Kidney tubule cell (primary cell): Measurements from ENCODE around the gene DZIP3.

Experiments used
- DNase-seq: peaks from one replicate; pipeline ENCODE4 v3.0.0-alpha.2; 2018; ENCODE audit warnings: low spot score

Gene DZIP3, protein sequence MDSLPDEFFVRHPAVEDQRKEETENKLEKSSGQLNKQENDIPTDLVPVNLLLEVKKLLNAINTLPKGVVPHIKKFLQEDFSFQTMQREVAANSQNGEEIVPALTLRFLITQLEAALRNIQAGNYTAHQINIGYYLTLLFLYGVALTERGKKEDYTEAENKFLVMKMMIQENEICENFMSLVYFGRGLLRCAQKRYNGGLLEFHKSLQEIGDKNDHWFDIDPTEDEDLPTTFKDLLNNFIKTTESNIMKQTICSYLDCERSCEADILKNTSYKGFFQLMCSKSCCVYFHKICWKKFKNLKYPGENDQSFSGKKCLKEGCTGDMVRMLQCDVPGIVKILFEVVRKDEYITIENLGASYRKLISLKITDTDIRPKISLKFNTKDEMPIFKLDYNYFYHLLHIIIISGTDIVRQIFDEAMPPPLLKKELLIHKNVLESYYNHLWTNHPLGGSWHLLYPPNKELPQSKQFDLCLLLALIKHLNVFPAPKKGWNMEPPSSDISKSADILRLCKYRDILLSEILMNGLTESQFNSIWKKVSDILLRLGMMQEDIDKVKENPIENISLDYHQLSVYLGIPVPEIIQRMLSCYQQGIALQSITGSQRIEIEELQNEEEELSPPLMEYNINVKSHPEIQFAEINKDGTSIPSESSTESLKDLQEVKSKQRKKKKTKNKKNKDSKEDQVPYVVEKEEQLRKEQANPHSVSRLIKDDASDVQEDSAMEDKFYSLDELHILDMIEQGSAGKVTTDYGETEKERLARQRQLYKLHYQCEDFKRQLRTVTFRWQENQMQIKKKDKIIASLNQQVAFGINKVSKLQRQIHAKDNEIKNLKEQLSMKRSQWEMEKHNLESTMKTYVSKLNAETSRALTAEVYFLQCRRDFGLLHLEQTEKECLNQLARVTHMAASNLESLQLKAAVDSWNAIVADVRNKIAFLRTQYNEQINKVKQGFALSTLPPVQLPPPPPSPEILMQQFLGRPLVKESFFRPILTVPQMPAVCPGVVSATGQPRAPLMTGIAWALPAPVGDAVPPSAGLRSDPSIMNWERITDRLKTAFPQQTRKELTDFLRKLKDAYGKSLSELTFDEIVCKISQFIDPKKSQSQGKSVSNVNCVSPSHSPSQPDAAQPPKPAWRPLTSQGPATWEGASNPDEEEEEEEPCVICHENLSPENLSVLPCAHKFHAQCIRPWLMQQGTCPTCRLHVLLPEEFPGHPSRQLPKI

GRCh38 chr3:108589081-108589997 lies at the start of gene DZIP3, which contains the start of gene CIP2A:
Gene DZIP3, plus strand, starts transcription at chr3:108589722. Its CDS starts 15,685 bp downstream, at chr3:108605407.
Gene CIP2A, minus strand, starts transcription at chr3:108589438. Its CDS starts 63 bp downstream, at chr3:108589375.
- DNase-seq: peak; percentile 96

DNA sequence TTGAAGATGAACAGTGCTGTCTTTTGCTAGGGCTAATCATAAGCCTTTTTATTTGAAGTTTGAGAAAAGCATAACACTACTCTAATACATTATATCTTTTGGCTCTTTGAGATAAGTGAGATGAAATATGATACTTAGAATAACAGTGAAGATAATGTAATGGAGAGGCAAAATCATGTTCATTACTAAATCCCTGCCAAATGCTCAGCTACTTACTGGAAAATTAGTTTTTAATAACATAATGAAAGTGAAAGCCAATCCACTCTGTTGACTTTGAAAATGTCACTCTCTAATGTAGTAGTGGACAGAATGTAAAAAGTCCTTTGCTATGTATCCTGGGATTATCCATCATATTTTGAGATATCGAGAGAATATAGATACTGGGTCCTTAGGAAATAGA lies 43.3 kb upstream of the DZIP3 start:
- DNase-seq: no peak

- no peak for DNase-seq
These were observed 42.8 kb upstream of the DZIP3 start for GRCh38 chr3:108546692-108547091.

GRCh38 chr3:108548304-108548703 lies 41.2 kb upstream of the DZIP3 start:
- no peak for DNase-seq

DNA sequence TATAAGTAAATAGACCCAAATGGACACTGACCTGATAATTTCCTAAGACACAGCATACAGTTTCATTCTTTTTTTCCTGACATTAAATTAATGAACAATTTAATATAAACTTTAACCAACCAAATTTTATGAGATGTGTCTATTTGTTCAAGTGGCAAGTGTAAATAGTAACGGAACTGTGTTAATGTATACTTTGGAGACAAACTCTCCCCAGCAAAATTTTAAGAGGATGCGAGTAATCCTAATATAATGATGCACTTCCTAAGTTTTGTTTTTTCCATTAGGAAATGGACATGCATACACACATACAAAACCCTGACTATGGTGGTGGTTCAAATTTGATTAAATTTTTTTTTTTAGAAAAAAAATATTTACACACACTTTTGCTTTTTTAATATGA lies 40.6 kb upstream of the DZIP3 start:
- no peak for DNase-seq

DNA sequence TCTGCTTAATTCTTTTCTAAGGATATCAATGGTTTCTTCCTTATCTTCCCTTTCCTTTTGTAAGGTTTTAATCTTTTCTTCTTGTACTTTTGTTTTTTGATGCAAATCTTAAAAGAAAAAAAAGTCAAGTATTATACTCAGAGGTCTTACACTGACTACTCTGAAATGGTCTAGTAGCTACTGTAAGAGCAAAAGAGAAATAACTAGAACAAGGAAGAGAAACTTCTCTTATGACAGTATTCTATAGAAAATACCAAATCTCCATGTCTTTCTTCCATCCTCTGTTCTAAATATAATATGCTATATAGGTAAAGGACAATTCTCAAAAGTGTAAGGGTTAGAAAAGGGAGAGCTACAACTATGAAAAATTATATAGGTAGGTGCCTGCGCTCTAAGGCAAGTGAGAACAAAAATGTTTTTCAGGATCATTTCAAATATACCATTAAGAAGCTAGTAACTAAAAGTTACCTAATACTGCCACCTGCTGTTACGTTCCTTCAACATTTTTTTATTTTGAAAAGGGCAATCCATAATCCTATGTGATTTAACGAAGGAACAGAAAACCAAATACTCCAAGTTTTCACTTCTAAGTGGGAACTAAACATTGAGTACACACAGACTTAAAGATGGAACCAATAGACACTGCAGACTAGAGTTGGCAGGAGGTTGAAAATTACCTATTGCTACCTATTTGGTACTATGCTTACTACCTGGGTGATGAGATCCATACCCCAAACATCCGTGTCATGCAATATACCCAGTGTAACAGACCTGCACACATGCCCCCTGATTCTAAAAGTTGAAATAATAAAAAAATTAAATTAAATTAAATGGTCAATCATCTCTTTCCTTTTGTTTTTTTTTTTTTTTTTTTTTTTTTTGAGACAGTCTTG lies 37.0 kb upstream of the DZIP3 start:
- DNase-seq: peak; percentile 54

GRCh38 chr3:108554229-108554628 lies 35.3 kb upstream of the DZIP3 start:
- DNase-seq: peak; percentile 30

DNA sequence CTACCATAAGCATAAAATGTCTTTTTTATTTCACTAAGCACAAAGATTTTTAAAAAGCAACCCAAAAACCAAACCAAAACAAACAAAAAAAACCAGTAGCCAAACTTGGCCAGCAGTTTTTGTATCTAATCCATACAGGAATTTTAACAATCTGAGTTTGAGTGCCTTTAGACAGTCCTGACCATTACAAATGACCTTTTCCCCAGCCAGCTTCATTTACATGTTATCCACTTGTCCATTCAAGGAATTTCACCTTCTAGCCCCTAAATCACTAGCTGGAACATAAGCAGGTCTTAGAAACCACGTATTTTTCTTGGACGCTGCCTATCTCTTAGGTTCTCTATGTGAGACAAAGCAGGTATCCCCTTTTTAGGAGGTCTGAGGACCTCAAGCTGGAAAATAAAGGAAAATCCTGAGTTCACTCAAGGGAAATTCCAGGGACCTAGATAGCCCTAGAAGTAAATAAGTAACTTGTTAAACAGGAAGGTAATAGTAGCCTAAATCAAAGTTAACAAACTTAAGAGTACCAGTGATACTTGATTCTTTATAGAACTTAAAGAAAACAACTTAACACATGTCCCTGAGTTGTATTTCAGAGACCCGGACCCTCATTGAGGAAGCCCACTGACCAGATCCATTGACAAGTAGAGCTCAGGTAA lies 34.5 kb upstream of the DZIP3 start:
- DNase-seq: peak; percentile 66

- no peak for DNase-seq
These were observed 33.4 kb upstream of the DZIP3 start for GRCh38 chr3:108555966-108556581.

- no peak for DNase-seq
These were observed 27.0 kb upstream of the DZIP3 start for GRCh38 chr3:108562565-108562964.

DNA sequence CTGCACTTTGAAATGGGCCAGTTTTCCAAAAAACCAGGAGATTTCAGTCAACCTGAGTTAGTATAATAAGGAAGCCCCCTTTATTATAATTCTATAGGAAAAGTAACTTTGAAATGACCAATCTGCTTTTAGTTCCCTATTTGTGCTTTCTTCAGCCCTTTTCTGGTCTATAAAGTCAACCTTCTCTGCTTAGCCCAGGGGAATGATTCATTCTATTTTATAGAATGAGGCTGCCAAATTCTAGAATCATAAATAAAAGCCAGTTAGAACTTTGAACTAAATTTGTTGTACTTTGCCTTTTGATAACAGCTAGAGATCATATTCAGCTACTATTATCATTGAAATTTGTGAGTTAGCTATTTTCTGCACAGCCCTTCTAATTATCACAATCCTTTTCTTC lies 25.0 kb upstream of the DZIP3 start:
- no peak for DNase-seq

DNA sequence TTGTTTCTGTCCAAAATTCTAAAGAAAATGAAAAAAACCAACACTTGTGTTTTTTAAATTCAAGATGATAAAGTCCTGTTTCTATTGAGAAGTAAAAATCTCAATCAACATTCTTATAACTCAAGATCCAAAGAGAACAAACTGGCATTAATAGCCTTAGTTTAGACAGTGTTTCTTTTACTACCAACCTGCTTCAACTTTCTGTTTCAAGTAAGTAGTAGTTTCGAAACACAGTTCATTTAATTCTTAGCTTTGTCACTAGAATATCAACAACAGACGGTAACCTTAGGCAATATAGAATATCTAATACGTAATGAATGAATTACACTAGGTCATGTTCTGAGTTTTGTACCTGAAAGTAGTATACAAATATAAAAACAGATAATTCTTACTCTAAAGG lies 24.0 kb upstream of the DZIP3 start:
- DNase-seq: no peak

GRCh38 chr3:108566599-108566998 lies 22.9 kb upstream of the DZIP3 start:
- no peak for DNase-seq

- no peak for DNase-seq
These were observed 20.2 kb upstream of the DZIP3 start for GRCh38 chr3:108569336-108569735.

GRCh38 chr3:108578064-108578463 lies 11.5 kb upstream of the DZIP3 start:
- no peak for DNase-seq

- DNase-seq: no peak
These were observed 921 bp upstream of the DZIP3 start for GRCh38 chr3:108588601-108589000.

- no peak for DNase-seq
These were observed 439 bp downstream of the DZIP3 start for GRCh38 chr3:108589998-108590323.

GRCh38 chr3:108590460-108590859 lies 938 bp downstream of the DZIP3 start:
- peak; percentile 15 for DNase-seq

DNA sequence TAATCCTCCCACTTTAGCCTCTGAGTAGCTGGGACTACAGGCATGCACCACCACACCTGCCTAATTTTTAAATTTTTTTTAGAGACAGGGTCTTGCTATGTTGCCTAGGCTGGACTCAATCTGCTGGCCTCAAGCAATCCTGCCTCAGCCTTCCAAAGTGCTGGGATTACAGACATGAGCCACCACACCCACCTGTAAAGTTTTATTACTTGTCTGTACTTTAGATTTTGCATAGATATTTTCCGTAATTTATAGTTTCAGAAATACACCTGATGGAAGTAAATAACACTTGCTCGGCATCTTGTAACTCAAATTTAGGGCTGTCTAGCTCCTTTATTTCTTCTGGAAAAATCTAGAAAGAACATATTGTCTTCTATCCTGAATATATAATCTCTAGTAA lies 5.8 kb downstream of the DZIP3 start:
- no peak for DNase-seq
